H9 (cell line): ENCODE measurements around the gene PSPN. TPM values are rescaled to one million over a fixed set of nuclear protein-coding genes. Genes with fewer than 3 reads are reported as not detected.
A peak's percentile ranks its signal among the peaks of the same experiment; 100 is the strongest.

Source experiments
- DNase-seq: peaks from one replicate; pipeline ENCODE4 v3.0.0-alpha.2; 2017
- H2AFZ ChIP-seq: one replicate; pipeline ENCODE4 v1.6.1; 2013; ENCODE audit warnings: mild to moderate bottlenecking, low read length, control low read depth, moderate library complexity
- H2AK5ac ChIP-seq: 2 replicates; pipeline ENCODE4 v1.6.1; 2013; ENCODE audit warnings: low read length, control low read depth, mixed read lengths; ENCODE audit not compliant: insufficient read length
- H2BK120ac ChIP-seq: one replicate; pipeline ENCODE4 v1.6.1; 2013; ENCODE audit warnings: low read depth, mild to moderate bottlenecking, low read length, control low read depth, inconsistent platforms; ENCODE audit not compliant: poor library complexity, severe bottlenecking
- H2BK12ac ChIP-seq: 2 replicates; pipeline ENCODE4 v1.6.1; 2013; ENCODE audit warnings: low read length, control low read depth, mixed read lengths, low read depth; ENCODE audit not compliant: insufficient read length
- H2BK15ac ChIP-seq: 2 replicates; pipeline ENCODE4 v1.6.1; 2013; ENCODE audit warnings: low read depth, low read length, control low read depth
- H2BK20ac ChIP-seq: one replicate; pipeline ENCODE4 v1.6.1; 2013; ENCODE audit warnings: low read depth, mild to moderate bottlenecking, low read length, control low read depth, inconsistent platforms; ENCODE audit not compliant: poor library complexity, severe bottlenecking
- H2BK5ac ChIP-seq: 2 replicates; pipeline ENCODE4 v1.6.1; 2013; ENCODE audit warnings: low read length, control low read depth, mixed read lengths; ENCODE audit not compliant: insufficient read length
- H3K14ac ChIP-seq: 2 replicates; pipeline ENCODE4 v1.6.1; 2013; ENCODE audit warnings: low read length, control low read depth; ENCODE audit not compliant: insufficient read depth
- H3K18ac ChIP-seq: 2 replicates; pipeline ENCODE4 v1.6.1; 2013; ENCODE audit warnings: low read depth, mild to moderate bottlenecking, mixed read lengths, low read length, control low read depth; ENCODE audit not compliant: insufficient read length
- H3K23ac ChIP-seq: 2 replicates; pipeline ENCODE4 v1.6.1; 2013; ENCODE audit warnings: low read length, control low read depth, mixed read lengths, low read depth; ENCODE audit not compliant: insufficient read length
- H3K23me2 ChIP-seq: 2 replicates; pipeline ENCODE4 v1.6.1; 2013; ENCODE audit warnings: low read depth, mild to moderate bottlenecking, mixed read lengths, low read length, control low read depth; ENCODE audit not compliant: insufficient read length, poor library complexity, severe bottlenecking
- H3K27ac ChIP-seq: 2 replicates; pipeline ENCODE4 v1.5.1; 2013; ENCODE audit warnings: low read length, control low read depth, mixed read lengths, low read depth; ENCODE audit not compliant: insufficient read length
- H3K27me3 ChIP-seq: 2 replicates; pipeline ENCODE4 v1.6.1; 2013; ENCODE audit warnings: low read length, control low read depth, inconsistent platforms; ENCODE audit not compliant: insufficient read depth
- H3K4ac ChIP-seq: 2 replicates; pipeline ENCODE4 v1.6.1; 2013; ENCODE audit warnings: low read depth, mild to moderate bottlenecking, control low read depth, inconsistent platforms, low read length, moderate library complexity
- H3K4me1 ChIP-seq: 2 replicates; pipeline ENCODE4 v1.6.1; 2013; ENCODE audit warnings: low read length, control low read depth, inconsistent platforms; ENCODE audit not compliant: insufficient read depth
- H3K4me2 ChIP-seq: 2 replicates; pipeline ENCODE4 v1.6.1; 2013; ENCODE audit warnings: low read length, control low read depth, mixed read lengths; ENCODE audit not compliant: insufficient read length, insufficient read depth
- H3K56ac ChIP-seq: 2 replicates; pipeline ENCODE4 v1.6.1; 2013; ENCODE audit warnings: low read depth, mild to moderate bottlenecking, mixed read lengths, low read length, control low read depth; ENCODE audit not compliant: insufficient read length
- H3K79me1 ChIP-seq: 2 replicates; pipeline ENCODE4 v1.6.1; 2013; ENCODE audit warnings: low read depth, mild to moderate bottlenecking, moderate library complexity, low read length, control low read depth, inconsistent platforms; ENCODE audit not compliant: insufficient read depth, poor library complexity, severe bottlenecking
- H3K79me2 ChIP-seq: 2 replicates; pipeline ENCODE4 v1.6.1; 2013; ENCODE audit warnings: low read length, control low read depth, inconsistent platforms; ENCODE audit not compliant: insufficient read depth
- H3K9ac ChIP-seq: 2 replicates; pipeline ENCODE4 v1.6.1; 2013; ENCODE audit warnings: low read length, control low read depth, mixed read lengths; ENCODE audit not compliant: insufficient read length; ENCODE audit errors: extremely low read depth
- H3K9me3 ChIP-seq: one replicate; pipeline ENCODE4 v1.6.1; 2013; ENCODE audit warnings: low read depth, low read length, inconsistent platforms; ENCODE audit not compliant: control insufficient read depth
- H3T11ph ChIP-seq: one replicate; pipeline ENCODE4 v1.6.1; 2013; ENCODE audit warnings: mild to moderate bottlenecking, low read length, control low read depth, inconsistent platforms
- H4K20me1 ChIP-seq: one replicate; pipeline ENCODE4 v1.6.1; 2013; ENCODE audit not compliant: control insufficient read depth, insufficient read length, insufficient read depth
- H4K5ac ChIP-seq: 2 replicates; pipeline ENCODE4 v1.6.1; 2013; ENCODE audit warnings: low read depth, mild to moderate bottlenecking, mixed read lengths, low read length, control low read depth; ENCODE audit not compliant: insufficient read length
- H4K8ac ChIP-seq: replicated peaks from 2 replicates; pipeline ENCODE4 v1.6.1; 2013; ENCODE audit warnings: low read length, control low read depth, mixed read lengths, low read depth; ENCODE audit not compliant: insufficient read length
- H4K91ac ChIP-seq: 2 replicates; pipeline ENCODE4 v1.6.1; 2013; ENCODE audit warnings: low read depth, mild to moderate bottlenecking, moderate library complexity, mixed read lengths, low read length, control low read depth; ENCODE audit not compliant: insufficient read length
- H3K27ac Mint-ChIP-seq, 3 experiments: 2 replicates in 2 of 3; 3 replicates in 1 of 3; pipeline ENCODE4 v1.8.0; 2020 to 2021; ENCODE audit warnings: mixed read lengths in 3 of 3, mild to moderate bottlenecking in 1 of 3, moderate library complexity in 1 of 3
- H3K27me3 Mint-ChIP-seq: 2 replicates; pipeline ENCODE4 v1.8.0; 2021; ENCODE audit warnings: low read depth, mild to moderate bottlenecking, moderate library complexity, mixed read lengths
- H3K36me3 Mint-ChIP-seq, 3 experiments: 2 replicates in 2 of 3; 3 replicates in 1 of 3; pipeline ENCODE4 v1.8.0; 2020 to 2021; ENCODE audit warnings: low read depth in 3 of 3, mixed read lengths in 3 of 3; ENCODE audit not compliant: insufficient read depth in 1 of 3
- H3K4me1 Mint-ChIP-seq, 2 experiments: 2 replicates each; pipeline ENCODE4 v1.8.0; 2020; ENCODE audit warnings: mixed read lengths in 2 of 2
- H3K4me3 Mint-ChIP-seq, 2 experiments: 2 replicates in 1 of 2; 3 replicates in 1 of 2; pipeline ENCODE4 v1.8.0; 2020 to 2021; ENCODE audit warnings: mild to moderate bottlenecking in 2 of 2, mixed read lengths in 2 of 2, moderate library complexity in 1 of 2
- H3K9me3 Mint-ChIP-seq, 2 experiments: 2 replicates in 1 of 2; 3 replicates in 1 of 2; pipeline ENCODE4 v1.8.0; 2020; ENCODE audit warnings: mild to moderate bottlenecking in 2 of 2, mixed read lengths in 2 of 2, moderate library complexity in 1 of 2
- WGBS: extraction: QIAGEN DNeasy Blood & Tissue Kit; methylation state at CpG from one replicate; pipeline ENCODE4 v1.1.7; 2013; ENCODE audit warnings: missing lambda C conversion rate, low lambda C conversion rate, mixed read lengths; ENCODE audit not compliant: insufficient read length; ENCODE audit errors: extremely low coverage; 5-methylcytosine and 5-hydroxymethylcytosine counted together
- total RNA-seq: library from RNA; stranded (reverse); gene quantifications from 2 replicates; pipeline ENCODE4 v1.2.1, GENCODE V29; 2021
- TF ChIP-seq, protein P1 (sequence below): fragments of 200-600 bp; sonication (generic); conservative IDR thresholded peaks from 3 replicates; pipeline ENCODE4 v1.8.0; 2021; ENCODE audit warnings: antibody characterized with exemption, mild to moderate bottlenecking

The PSPN gene
- total RNA-seq, 1 experiment from 2014 or later: 2.1 TPM

DNA sequence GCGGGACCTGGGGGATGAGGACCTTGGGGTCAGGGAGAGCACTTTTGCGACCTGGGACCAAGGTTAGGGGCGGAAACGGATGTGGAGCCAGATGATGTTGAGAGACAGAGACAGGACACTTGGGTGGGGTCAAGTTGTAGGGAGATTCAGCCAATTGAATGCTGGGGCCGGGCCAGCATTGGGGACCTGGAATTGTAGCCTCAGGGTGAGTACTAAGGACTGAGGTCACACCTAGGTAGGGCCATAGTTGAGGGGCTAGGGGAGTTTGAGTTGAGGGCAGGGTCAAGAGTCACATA is 2.0 kb downstream of the PSPN start:
- no peak overlapping the region for H3K23ac ChIP-seq
- H3K23me2 ChIP-seq: no peaks in the 10 kb centered on the region
- H2BK12ac ChIP-seq: no peak overlapping the region
- Mint-ChIP-seq H3K27me3 (peaks cover 3% of the 10 kb centered on the region), H3K36me3 (peaks cover 6 to 11% (median 7%) of the 10 kb centered on the region in 3 experiments; a peak in 6 of 7 replicates), H3K9me3 (no peaks in the 10 kb centered on the region), H3K4me1 (peaks cover 9 to 24% of the 10 kb centered on the region in 2 experiments), H3K4me3 (peak overlapping the region; percentile 86 to 89), H3K27ac (peak overlapping the region; percentile 93 to 98 (median 96); a peak in 6 of 7 replicates)
- H3K79me1 ChIP-seq: no peaks in the 10 kb centered on the region
- H2BK15ac ChIP-seq: no peak overlapping the region
- no peak overlapping the region for H3K4ac ChIP-seq
- no peaks in the 10 kb centered on the region for H3K27me3 ChIP-seq
- peak overlapping the region; percentile 5 for H3K4me2 ChIP-seq
- no peak overlapping the region for H2AK5ac ChIP-seq
- H2AFZ ChIP-seq: no peak overlapping the region
- H4K91ac ChIP-seq: no peak overlapping the region
- H3K4me1 ChIP-seq: no peaks in the 10 kb centered on the region
- H2BK5ac ChIP-seq: no peak overlapping the region
- no peak overlapping the region for H2BK20ac ChIP-seq
- no peaks in the 10 kb centered on the region for H3K79me2 ChIP-seq
- H3K18ac ChIP-seq: no peak overlapping the region
- DNase-seq: no peak
- no peak overlapping the region for H3K56ac ChIP-seq
- no peak overlapping the region for H2BK120ac ChIP-seq
- no CpG with 5 or more reads among the region's 5 CpGs for WGBS
- H3K27ac ChIP-seq: no peak overlapping the region
- no peaks in the 10 kb centered on the region for H3K9me3 ChIP-seq
- TF ChIP-seq, protein P1, sequence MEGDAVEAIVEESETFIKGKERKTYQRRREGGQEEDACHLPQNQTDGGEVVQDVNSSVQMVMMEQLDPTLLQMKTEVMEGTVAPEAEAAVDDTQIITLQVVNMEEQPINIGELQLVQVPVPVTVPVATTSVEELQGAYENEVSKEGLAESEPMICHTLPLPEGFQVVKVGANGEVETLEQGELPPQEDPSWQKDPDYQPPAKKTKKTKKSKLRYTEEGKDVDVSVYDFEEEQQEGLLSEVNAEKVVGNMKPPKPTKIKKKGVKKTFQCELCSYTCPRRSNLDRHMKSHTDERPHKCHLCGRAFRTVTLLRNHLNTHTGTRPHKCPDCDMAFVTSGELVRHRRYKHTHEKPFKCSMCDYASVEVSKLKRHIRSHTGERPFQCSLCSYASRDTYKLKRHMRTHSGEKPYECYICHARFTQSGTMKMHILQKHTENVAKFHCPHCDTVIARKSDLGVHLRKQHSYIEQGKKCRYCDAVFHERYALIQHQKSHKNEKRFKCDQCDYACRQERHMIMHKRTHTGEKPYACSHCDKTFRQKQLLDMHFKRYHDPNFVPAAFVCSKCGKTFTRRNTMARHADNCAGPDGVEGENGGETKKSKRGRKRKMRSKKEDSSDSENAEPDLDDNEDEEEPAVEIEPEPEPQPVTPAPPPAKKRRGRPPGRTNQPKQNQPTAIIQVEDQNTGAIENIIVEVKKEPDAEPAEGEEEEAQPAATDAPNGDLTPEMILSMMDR: no peak
- H4K5ac ChIP-seq: no peak overlapping the region
- H4K8ac ChIP-seq: no peak overlapping the region
- no peak overlapping the region for H3K9ac ChIP-seq
- H3T11ph ChIP-seq: no peak overlapping the region
- H3K14ac ChIP-seq: no peak overlapping the region
- H4K20me1 ChIP-seq: no peaks in the 10 kb centered on the region
